Subcutaneous preadipocyte (primary cell): Measurements from ENCODE around the gene ALDH18A1. TPM values are rescaled to one million over a fixed set of nuclear protein-coding genes. Genes with fewer than 3 reads are reported as not detected.

Experiments used
- total RNA-seq: library from RNA; depleted of rRNA; stranded (reverse); fragments of >200 nt; gene quantifications from 2 replicates; pipeline ENCODE4 v1.2.3, GENCODE V29; 2012

Gene ALDH18A1
- 68.3 and 93.1 TPM in 2 replicates for total RNA-seq

DNA sequence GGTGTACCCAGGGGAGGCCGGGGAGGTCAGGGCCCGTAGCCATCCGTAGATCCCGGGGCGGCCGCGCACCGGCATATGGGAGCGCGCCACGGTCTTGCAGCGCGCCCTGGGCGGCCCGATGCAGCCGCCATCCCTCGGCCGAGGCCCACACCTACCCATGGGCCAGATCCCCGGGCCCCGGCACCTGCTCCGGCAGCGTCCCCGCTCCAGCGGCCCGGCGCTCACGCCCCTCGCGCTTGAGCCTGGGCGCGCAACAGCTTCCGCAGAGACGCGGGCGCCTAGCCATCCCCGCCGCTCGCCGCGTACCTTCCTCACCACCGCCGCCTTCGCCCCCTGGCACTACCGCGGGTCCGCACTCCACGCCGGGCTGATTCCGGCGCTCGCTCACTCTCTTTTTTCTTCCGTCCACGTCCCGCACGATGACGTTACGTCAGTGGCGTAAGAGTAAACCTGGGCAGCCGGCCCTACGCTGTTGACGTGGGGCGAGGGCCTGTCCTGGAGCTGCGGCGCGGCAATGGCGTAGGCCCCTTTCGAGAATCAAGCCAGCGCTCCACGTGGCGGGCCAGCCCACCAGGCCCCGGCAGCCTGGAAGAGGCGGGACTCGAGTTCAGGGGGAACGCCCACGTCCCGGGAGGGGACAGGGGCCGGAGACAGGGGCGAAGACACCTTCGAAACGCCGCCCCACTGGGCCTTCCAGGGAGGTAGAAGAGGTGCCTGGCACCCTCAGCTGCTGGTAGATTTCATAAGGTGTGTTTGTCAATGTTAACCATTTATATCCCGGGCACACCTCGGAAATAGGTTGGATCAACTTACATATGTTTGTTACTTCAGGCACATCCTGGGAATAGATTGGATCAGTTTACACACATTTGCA lies at the start of gene ALDH18A1:
ALDH18A1 (minus strand) TSS at position 421 of the 874 bp plus-strand sequence. CDS start 3,334 bp downstream, outside the sequence.

DNA sequence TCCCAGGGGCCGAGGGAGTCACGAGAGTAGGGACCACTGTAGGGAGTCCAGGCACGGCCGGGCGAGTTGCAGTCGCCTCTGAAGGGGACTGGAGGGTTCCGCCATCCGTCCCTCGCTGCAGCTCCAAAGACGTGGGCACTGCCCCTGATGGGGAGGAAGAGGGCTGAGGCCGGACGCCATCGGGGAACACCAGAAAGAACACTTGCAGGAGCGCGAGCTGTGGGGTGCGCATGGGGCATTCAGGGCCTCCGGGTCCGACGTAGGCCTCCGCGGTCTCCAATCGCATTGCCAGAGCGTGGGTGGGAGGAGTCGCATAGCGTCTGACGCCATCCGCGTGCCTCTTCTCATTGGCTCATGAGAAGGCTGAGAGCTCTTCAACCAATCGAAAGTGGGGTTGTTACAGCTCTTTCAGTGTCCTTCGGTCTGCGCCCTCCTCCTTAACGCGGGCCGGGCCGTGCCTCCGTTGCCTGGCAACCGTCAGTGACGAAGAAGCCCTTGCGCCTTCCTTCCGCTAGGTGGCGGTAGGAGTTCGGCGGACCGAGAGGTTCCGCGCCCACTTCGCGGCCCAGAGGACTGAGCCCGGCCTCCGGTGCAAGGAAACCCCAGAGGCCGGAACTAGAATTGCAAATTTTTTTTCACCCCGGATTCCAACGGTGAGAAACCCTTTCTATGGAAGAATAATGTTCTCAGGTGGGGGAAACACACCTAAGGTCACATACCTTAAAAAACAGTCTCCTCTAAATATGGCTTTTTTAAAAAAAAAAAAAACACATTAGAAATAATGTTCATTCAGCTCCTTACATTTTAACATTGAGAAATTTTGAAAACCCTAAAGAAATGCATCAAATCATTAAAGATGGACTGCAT lies 37.4 kb upstream of the ALDH18A1 start, which contains the start of gene TCTN3:
TCTN3 (minus strand) TSS at position 260 of the 867 bp plus-strand sequence; CDS start at position 232, 28 bp downstream.

DNA sequence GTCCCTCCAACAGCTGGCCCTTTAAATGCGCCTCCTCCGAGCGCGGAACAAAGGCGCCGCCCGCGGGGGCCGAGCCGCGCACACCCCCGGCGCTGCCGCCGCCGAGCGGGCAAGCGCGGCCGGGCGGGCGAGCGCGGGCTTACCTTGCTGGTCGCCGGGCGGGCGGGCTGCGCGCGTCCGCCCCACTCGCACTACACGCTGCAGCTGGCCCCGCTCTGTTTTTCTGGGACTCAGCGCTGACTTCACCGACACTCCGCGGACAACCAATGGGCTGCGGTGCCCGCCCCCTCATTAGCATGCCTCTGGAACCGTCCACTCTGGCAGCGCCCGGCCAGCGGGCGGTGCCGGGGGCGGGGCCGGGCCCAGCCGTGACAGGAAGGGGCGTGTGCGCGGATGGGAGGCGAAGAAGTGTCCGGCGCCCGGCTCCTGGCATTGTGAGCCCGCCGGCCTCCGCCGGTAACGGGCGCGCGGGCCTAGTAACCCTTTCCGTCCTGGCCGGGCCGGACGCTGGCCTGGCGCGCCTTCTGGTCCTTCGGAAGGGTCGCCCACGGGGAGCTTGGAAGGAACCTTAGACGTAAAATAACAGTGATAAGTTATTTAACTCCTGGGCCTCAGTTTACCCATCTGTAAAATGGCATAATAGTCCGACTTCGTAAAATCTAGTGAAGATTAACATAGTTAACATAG lies 95.2 kb downstream of the ALDH18A1 start, which contains the start of gene SORBS1:
SORBS1 (minus strand) TSS at position 195 of the 687 bp plus-strand sequence. CDS start 120,236 bp downstream, outside the sequence.

Other genes with a start within 250 kb of the ALDH18A1 start
- gene SORBS1, start 95.3 kb downstream of the ALDH18A1 start, total RNA-seq = under 0.01 and 0.20 TPM in 2 replicates
- 37.3 and 37.8 TPM in 2 replicates for gene TCTN3, start 37.2 kb upstream of the ALDH18A1 start, total RNA-seq
- gene ENTPD1, start 99.5 kb upstream of the ALDH18A1 start, total RNA-seq = 0.37 TPM in 1 of 2 replicates, not detected in the other